ENCODE measurements around the gene TSEN54.
"Not testable (repeated sequence)": the region's sequence is repeated elsewhere in the genome, so short reads cannot be mapped to it uniquely, and the experiment has no call there.

TSEN54 gene

GRCh38 chr17:75516255-75516618 lies at the start of gene TSEN54:
TSEN54 (plus strand) TSS chr17:75516528; CDS start chr17:75516561, 33 bp downstream.
- DNase-seq (ENCODE audit: low read depth), result peak; percentile 91

GRCh38 chr17:75468291-75468754 lies 48.0 kb upstream of the TSEN54 start:
- no peak for DNase-seq (ENCODE audit: low read depth)

- no peak for DNase-seq (ENCODE audit: low read depth)
Measured at GRCh38 chr17:75468779-75469373, 47.5 kb upstream of the TSEN54 start.

- no peak for DNase-seq (ENCODE audit: low read depth)
Measured at GRCh38 chr17:75471207-75471606, 45.1 kb upstream of the TSEN54 start.

GRCh38 chr17:75472119-75472518 lies 44.2 kb upstream of the TSEN54 start:
- DNase-seq (ENCODE audit: low read depth), result no peak

- DNase-seq (ENCODE audit: low read depth), result no peak
Measured at GRCh38 chr17:75473246-75473645, 43.1 kb upstream of the TSEN54 start.

- no peak for DNase-seq (ENCODE audit: low read depth)
Measured at GRCh38 chr17:75474736-75475135, 41.6 kb upstream of the TSEN54 start.

- no peak for DNase-seq (ENCODE audit: low read depth)
Measured at GRCh38 chr17:75475144-75475835, 41.0 kb upstream of the TSEN54 start.

- DNase-seq (ENCODE audit: low read depth), result no peak
Measured at GRCh38 chr17:75475851-75476250, 40.5 kb upstream of the TSEN54 start.

- DNase-seq (ENCODE audit: low read depth), result no peak
Measured at GRCh38 chr17:75476271-75476671, 40.1 kb upstream of the TSEN54 start.

- no peak for DNase-seq (ENCODE audit: low read depth)
Measured at GRCh38 chr17:75476752-75477489, 39.4 kb upstream of the TSEN54 start.

GRCh38 chr17:75477490-75477862 lies 38.9 kb upstream of the TSEN54 start:
- DNase-seq (ENCODE audit: low read depth), result not testable (repeated sequence)

- no peak for DNase-seq (ENCODE audit: low read depth)
Measured at GRCh38 chr17:75478508-75478907, 37.8 kb upstream of the TSEN54 start.

GRCh38 chr17:75480281-75480680 lies 36.0 kb upstream of the TSEN54 start:
- no peak for DNase-seq (ENCODE audit: low read depth)

- DNase-seq (ENCODE audit: low read depth), result no peak
Measured at GRCh38 chr17:75481194-75482068, 34.9 kb upstream of the TSEN54 start.

- no peak for DNase-seq (ENCODE audit: low read depth)
Measured at GRCh38 chr17:75482098-75482942, 34.0 kb upstream of the TSEN54 start.

- no peak for DNase-seq (ENCODE audit: low read depth)
Measured at GRCh38 chr17:75485688-75486087, 30.6 kb upstream of the TSEN54 start.

GRCh38 chr17:75486151-75486550 lies 30.2 kb upstream of the TSEN54 start:
- DNase-seq (ENCODE audit: low read depth), result no peak

- DNase-seq (ENCODE audit: low read depth), result no peak
Measured at GRCh38 chr17:75486951-75487350, 29.4 kb upstream of the TSEN54 start.

GRCh38 chr17:75487351-75488070 lies 28.8 kb upstream of the TSEN54 start:
- peak; percentile 9 for DNase-seq (ENCODE audit: low read depth)
